HG03439 (cell line): Measurements from ENCODE around the gene ZNF581.

Experiments
- ATAC-seq: cut with Tn5 transposase; IDR thresholded peaks from one replicate; pipeline ENCODE4 v1.9.1; 2021; ENCODE audit warnings: mild to moderate bottlenecking, moderate library complexity; ENCODE audit not compliant: unreplicated experiment

Gene ZNF581, protein sequence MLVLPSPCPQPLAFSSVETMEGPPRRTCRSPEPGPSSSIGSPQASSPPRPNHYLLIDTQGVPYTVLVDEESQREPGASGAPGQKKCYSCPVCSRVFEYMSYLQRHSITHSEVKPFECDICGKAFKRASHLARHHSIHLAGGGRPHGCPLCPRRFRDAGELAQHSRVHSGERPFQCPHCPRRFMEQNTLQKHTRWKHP

GRCh38 chr19:55643003-55643886 lies at the start of gene ZNF581:
Gene ZNF581 (plus strand): TSS chr19:55643649. CDS start chr19:55644572, 923 bp downstream.
- peak; percentile 27 for ATAC-seq

- ATAC-seq, result no peak
These were observed 48.4 kb upstream of the ZNF581 start for GRCh38 chr19:55594996-55595545.

DNA sequence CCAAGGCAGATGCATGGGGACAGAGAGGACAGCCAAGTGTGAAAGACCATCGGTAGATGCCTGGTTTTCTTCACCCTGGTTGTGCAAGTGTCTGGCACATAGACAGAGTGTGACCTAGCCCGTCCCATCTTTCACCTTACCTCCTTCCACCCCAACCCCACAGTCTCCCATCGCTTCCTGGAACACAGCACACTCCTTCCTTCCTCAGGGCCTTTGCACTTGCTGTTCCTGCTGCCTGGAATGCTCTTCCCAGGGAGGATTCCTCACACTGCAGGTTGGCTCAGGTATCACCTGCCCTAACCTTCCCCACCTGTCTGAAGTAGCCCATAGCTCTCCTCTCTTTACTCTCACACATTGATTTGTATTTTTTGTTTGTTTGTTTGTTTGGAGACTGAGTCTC lies 47.1 kb upstream of the ZNF581 start:
- no peak for ATAC-seq

GRCh38 chr19:55597501-55597921 lies 45.9 kb upstream of the ZNF581 start:
- ATAC-seq, result no peak

- ATAC-seq, result no peak
These were observed 45.4 kb upstream of the ZNF581 start for GRCh38 chr19:55598034-55598433.

DNA sequence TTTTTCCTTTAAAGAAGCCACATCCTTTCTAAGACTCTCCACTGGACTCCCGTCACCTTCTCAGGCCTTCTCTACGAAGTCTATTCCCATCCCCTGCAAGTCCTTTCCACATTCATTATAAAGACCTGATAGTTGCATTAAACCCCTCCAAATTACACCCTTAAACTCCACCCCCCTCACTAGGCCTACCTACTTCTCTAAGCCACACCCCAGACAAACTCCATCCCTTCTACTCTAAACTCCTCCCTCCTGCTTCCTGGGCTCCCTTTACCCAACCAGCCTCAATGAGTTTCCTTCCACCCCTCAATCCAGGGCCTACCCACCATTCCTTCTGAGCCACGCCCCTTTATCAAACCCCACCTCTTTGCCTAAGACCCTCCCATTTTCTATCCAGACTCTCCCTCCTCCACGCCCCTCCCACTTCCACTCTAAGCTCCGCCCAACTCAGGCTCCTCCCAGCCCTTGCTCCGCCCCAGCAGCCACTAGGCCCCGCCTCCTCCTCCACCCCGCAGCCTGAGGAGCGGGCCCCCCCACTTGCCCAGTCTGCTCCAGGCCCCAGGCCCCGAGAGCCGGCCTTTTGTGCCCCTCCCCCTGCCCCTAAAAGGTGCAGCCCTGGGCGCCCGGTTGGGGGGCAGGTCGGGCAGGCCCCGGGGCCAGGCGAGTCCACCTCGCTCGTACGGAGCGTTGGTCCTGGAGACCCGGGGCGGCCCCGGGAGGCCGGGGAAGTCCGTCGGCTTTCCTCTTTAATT lies 44.6 kb upstream of the ZNF581 start:
- ATAC-seq, result peak; percentile 61

DNA sequence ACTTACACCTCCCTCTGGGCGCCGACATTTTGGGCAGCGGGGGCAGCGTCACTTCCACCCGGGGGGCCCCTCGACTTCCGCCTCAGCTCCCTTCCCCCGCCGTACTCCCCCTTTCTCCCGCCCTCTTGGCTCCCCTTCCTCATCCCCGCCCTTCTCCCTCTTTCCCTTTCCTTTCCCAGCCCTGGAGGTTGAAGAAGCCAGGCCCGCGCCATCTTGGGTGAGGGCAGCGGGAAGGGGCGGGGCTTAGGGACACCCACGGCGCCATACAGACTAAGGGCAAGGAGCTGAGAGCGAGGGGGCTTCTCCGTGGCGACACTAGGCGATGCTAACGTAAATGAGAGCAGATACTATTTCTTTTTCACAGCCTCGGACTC lies 44.0 kb upstream of the ZNF581 start, which contains the start of gene FIZ1:
TSS of gene FIZ1 (minus strand) at position 50 of the 374 bp plus-strand sequence. CDS start 1,652 bp downstream, outside the sequence.
- peak; percentile 50 for ATAC-seq

GRCh38 chr19:55599842-55600661 lies 43.4 kb upstream of the ZNF581 start, which contains the start of gene ZNF524:
Gene ZNF524 (plus strand): TSS chr19:55600288. CDS start chr19:55602113, 1,825 bp downstream.
- peak; percentile 38 for ATAC-seq

DNA sequence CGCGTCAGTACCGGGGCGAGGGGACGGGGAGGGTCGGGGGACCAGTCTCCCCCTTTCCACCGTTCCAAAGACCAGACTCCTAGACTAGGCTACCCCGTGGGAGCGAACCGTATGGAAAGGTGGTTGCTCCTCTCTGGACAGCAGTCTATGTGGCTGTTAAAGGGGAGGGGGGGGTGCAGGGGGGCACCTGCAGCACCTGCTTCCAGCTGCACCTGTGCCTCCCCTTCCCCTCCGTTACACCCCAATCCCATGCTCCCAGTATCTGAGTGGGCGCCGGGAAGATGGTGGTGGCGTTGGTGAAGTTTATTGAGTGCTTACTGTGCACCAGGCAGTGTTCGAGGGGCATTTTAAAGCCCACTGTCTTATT lies 42.8 kb upstream of the ZNF581 start:
- no peak for ATAC-seq

DNA sequence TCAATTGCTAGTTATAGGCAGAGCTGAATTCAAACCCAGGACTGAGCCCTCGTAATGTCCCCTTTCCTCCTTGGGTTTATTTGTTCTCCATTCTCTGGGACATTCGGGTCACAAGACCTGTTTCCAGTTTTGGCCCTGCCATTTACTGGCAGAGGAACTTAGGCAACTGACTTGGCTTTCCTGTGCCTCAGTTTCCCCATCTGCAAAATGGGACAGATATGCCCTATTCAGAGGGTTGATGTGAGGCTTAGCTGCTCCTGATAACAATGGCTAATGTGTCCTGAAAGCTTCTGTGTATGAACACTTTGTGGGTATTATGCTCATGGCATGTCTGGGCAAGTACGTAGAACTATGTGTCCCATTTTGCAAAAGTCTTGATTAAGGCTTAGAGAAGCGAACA lies 42.4 kb upstream of the ZNF581 start:
- ATAC-seq, result no peak

DNA sequence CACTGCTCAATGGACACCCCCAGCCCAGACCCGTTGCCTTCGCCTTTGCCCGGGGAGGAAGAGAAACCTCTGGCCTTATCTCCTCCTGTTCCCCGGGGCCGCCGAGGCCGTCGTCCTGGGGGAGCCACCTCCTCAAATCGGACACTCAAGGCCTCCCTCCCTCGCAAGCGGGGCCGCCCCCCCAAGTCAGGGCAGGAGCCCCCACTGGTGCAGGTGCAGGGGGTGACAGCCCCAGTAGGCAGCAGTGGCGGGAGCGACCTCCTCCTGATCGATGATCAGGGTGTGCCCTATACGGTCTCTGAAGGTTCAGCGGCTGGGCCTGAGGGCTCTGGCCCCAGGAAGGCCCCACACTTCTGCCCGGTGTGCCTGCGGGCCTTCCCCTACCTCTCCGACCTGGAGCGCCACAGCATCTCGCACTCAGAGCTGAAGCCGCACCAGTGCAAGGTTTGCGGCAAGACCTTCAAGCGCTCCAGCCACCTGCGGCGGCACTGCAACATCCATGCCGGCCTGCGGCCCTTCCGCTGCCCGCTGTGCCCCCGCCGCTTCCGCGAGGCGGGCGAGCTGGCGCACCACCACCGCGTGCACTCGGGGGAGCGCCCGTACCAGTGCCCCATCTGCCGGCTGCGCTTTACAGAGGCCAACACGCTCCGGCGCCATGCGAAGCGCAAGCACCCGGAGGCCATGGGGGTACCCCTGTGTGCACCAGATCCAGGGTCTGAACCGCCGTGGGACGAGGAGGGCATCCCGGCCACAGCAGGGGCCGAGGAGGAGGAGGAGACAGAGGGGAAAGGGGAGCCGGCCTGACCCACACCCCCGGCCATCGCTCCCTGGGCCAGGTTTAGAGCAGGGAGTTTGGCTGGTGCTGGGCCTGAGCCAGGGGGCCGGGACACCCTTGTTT lies 41.1 kb upstream of the ZNF581 start:
- no peak for ATAC-seq

DNA sequence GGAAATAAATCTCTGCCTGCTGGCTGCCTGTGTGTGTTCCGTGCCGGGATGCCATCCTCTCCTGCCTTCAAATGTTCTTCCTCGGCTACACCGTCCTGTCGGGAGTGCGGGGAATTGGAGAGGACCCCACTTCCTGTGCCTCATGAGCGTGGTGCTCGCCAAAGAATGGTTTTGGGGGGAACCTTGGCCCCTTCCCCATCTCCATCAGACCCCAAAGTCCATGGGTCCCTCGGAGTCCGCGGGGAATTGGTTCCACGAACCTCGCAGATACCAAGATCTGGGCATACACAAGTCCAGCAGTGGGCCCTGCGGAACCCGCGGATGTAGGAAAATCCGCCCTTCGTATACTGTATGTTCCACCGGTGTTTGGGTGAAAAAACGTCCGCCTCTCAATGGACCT lies 40.3 kb upstream of the ZNF581 start:
- no peak for ATAC-seq

DNA sequence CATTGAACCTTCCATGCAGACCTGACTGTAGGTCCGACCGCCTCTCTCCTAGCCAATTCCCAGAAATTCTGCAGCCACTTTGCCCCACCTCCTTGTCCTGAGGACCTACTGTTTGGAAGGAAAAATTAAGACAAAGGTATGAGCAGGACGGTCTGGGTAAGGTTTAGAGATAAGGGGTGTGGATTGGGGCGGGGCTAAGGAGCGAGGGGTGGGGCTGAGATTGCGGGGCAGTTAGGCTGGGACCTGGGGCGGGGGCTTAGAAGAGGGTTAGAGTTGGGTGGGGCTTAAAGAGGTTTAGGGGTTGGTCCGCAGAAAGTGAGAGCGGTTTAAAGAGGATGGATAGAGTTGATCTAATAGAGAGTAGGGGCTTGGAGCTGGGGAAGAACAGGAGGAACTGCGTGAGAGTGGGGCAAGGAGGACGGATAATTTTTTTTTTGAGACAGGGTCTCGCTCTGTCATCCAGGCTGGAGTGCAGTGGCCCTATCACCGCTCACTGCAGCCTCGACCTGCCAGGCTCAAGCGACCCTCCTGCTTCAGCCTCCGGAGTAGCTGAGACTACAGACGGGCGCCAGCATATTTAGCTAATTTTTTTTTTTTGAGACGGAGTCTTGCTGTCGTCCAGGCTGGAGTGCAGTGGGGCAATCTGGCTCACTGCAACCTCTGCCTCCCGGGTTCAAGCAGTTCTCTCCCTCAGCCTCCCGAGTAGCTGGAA lies 39.7 kb upstream of the ZNF581 start:
- no peak for ATAC-seq

- peak; percentile 72 for ATAC-seq
These were observed 38.2 kb upstream of the ZNF581 start for GRCh38 chr19:55605207-55605636.

GRCh38 chr19:55605637-55606470 lies 37.6 kb upstream of the ZNF581 start, which contains the start of gene ZNF865:
Gene ZNF865 (plus strand): TSS chr19:55605647. CDS start chr19:55613619, 7,972 bp downstream.
- ATAC-seq, result peak; percentile 30

GRCh38 chr19:55606471-55606787 lies 37.0 kb upstream of the ZNF581 start:
- ATAC-seq, result no peak

DNA sequence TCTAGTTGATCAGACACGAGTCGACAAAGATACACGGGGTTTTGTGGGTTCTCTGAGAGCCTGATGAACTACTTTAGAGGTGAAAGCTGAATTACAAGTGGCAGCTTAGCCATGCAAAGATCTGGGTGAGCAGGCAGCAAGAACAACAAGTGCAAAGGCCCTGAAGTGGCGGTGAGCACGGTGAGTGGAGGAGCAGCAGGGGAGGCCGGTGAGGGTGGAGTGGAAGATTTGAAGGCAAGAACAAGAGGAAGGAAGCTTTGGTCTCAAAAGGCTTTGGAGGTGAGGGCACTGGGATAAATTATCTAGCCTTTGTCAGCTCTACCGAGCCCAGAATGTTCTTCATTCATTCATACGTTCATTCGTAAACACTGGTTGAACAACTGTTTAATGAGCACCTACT lies 36.6 kb upstream of the ZNF581 start:
- no peak for ATAC-seq

GRCh38 chr19:55609326-55609725 lies 34.1 kb upstream of the ZNF581 start:
- ATAC-seq, result no peak
